GM21528 (cell line): ENCODE data around the gene TMEFF1.

ENCODE experiments used
- ATAC-seq: cut with Tn5 transposase; IDR thresholded peaks from one replicate; pipeline ENCODE4 v1.9.1; 2021; ENCODE audit warnings: mild to moderate bottlenecking, moderate library complexity; ENCODE audit not compliant: unreplicated experiment, low FRiP score

Gene TMEFF1

DNA sequence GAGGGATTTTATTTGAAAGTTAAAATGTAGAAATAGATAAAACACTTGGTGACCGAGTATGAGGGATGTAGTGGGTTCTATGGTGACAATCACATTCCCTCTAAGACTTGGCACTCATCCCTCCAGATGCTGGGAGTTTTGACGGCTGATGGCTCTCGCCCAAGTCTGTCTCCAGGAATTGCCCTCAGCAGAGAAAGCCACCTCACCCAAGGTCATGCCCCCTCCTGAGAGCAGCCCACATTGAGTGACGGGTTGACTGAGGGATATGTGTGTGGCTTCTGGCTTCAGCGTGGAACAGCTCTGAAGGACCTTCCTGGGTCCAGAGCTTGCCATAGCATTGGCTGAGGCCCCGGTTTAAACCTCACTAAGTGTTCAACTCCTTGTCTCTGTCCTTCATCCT, 124.3 kb downstream of the TMEFF1 start:
- no peak for ATAC-seq

DNA sequence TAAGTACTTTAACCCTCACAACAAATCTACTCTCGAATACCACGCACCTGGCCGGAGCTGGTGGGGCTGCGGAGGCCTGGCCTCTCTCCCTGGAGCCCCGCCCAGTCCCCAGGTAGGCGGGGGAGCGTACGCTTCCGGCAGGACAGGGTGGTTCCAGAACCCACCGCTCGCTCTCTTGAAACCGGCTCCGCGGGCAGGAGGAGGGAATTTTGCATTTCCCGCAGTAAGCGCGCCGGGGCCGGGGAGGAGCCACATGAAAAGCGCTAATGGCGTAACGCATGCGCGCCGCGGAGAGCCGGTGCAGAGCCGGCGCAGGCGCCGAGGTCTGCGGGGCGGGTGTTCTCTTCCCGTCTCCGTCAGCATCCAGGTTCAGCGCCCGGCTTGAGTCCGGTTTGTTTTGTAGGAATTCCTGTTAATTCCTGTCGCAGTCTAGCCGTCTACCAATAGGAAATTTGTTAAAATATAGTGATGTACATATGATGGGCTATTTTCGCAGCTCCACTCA, 125.7 kb downstream of the TMEFF1 start:
- peak; percentile 72 for ATAC-seq

DNA sequence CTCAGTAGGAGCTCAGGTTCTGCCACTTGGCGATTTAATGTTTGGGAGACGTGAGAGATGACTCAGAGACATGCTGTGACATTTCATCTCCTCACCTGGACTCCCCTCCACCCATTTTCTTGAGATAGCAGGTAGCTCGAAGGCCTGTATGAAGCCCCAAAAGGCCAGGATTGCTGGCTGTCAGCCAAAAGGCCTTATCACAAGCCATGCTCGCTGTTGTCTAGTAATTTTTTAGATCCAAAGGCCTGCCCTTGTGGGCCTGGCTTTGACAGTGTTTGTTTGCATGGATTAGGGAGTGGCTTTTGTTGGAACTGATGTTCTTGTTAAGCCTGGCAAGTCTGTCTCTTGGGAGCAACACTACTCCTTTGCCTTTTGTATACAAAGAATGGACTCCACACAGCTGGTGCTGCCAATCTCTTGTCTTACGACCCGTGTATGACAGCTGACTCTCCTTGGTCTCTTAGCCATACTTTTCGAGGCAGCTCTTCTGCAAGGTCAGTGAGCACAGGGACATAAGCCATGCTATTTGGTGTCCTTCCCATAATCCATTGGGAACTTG, 127.7 kb downstream of the TMEFF1 start:
- no peak for ATAC-seq

- ATAC-seq, result peak; percentile 64
Observed at GRCh38 chr9:100601216-100601615, 128.3 kb downstream of the TMEFF1 start.

DNA sequence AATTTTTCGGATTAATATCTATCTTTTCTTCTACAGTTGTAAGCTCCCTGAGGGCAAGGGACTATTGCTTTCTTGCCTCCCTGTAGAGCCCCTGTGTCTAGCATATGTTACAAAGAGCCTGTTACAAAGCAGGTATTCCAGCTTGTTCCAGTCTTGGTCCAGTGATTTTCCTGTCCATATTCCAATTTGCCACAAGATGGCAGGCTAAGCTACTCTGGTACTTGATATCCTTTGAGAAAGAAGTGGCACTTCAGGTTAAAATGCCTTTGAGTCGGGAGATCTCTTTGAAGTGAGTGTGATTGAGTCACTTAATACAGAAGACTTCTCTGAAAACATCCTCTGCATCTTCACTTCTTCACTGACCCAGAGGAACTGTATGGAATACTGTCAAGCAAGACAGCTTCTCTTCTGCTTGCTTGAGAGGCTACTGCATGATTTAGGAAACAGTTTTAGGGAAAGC, 129.4 kb downstream of the TMEFF1 start:
- no peak for ATAC-seq

GRCh38 chr9:100605405-100605804, 132.5 kb downstream of the TMEFF1 start:
- ATAC-seq, result no peak

GRCh38 chr9:100619194-100619593, 146.2 kb downstream of the TMEFF1 start:
- ATAC-seq, result no peak

GRCh38 chr9:100619665-100620064, 146.7 kb downstream of the TMEFF1 start:
- no peak for ATAC-seq

GRCh38 chr9:100623969-100624368, 151.0 kb downstream of the TMEFF1 start:
- ATAC-seq, result no peak

- no peak for ATAC-seq
Observed at GRCh38 chr9:100626949-100627348, 154.0 kb downstream of the TMEFF1 start.
